MM.1S (cell line): Measurements from ENCODE around the gene PRICKLE1.

Experiments
- CTCF ChIP-seq: fragments of 300-600 bp; sonication (generic); IDR thresholded peaks from 2 replicates; pipeline ENCODE4 v1.5.1; 2016; ENCODE audit warnings: antibody characterized with exemption, low read length, mixed read lengths
- EZH2 ChIP-seq: fragments of 300-600 bp; sonication (generic); optimal IDR thresholded peaks from 2 replicates; pipeline ENCODE3; 2017; ENCODE audit warnings: low read depth, mild to moderate bottlenecking, antibody characterized with exemption, low read length, mixed read lengths
- EZH2phosphoT487 ChIP-seq: fragments of 300-600 bp; sonication (generic); IDR thresholded peaks from 2 replicates; pipeline ENCODE4 v1.6.1; 2018; ENCODE audit warnings: antibody characterized with exemption, low read length

DNA sequence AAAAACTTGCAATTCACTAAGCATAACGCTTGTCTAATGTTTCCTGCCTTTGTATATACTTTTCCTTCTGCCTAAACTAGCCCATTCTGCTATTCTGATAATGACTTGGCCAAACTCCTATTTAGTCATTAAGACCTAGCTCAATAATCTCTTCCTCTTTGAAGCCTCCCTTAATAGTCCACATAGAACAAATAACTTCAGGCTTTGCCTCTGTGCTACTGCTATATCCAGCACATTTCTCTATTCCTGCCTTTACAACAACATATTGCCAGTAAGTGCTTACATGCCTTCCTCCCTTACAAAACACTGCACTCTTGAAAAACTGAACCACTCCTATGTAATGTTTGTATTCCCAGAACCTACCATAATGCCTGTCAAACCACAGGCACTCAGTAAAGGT, 13.8 kb downstream of the PRICKLE1 start:
- no peak for TF ChIP-seq CTCF
- no peak for TF ChIP-seq EZH2phosphoT487
- TF ChIP-seq EZH2: no peak
